Subcutaneous abdominal adipose tissue (tissue), 5 donors: ENCODE results near the gene HMCN2.

Experiments used
- H3K27ac ChIP-seq: one replicate; pipeline ENCODE4 v1.7.0; 2013; ENCODE audit warnings: low read depth, mild to moderate bottlenecking, inconsistent platforms, low read length, moderate library complexity
- H3K27me3 ChIP-seq, 5 donors: one replicate each; pipeline ENCODE4 v1.7.0; 2013; ENCODE audit warnings: low read length in 5 of 5, inconsistent platforms in 1 of 5; ENCODE audit not compliant: control insufficient read depth in 5 of 5, insufficient read depth in 4 of 5
- H3K36me3 ChIP-seq, 5 donors: one replicate each; pipeline ENCODE4 v1.7.0; 2013; ENCODE audit warnings: low read length in 5 of 5; ENCODE audit not compliant: control insufficient read depth in 5 of 5, insufficient read depth in 5 of 5
- H3K4me1 ChIP-seq, 5 donors: one replicate each; pipeline ENCODE4 v1.7.0; 2013; ENCODE audit warnings: low read length in 5 of 5, mild to moderate bottlenecking in 3 of 5, moderate library complexity in 1 of 5; ENCODE audit not compliant: control insufficient read depth in 5 of 5, insufficient read depth in 5 of 5
- H3K4me3 ChIP-seq, 5 donors: one replicate each; pipeline ENCODE4 v1.7.0; 2013; ENCODE audit warnings: low read length in 5 of 5, low read depth in 1 of 5
- H3K9ac ChIP-seq, 5 donors: one replicate each; pipeline ENCODE4 v1.7.0; 2013; ENCODE audit warnings: low read length in 5 of 5, mild to moderate bottlenecking in 4 of 5, moderate library complexity in 3 of 5
- H3K9me3 ChIP-seq, 5 donors: one replicate each; pipeline ENCODE4 v1.7.0; 2013; ENCODE audit warnings: low read length in 5 of 5; ENCODE audit not compliant: control insufficient read depth in 5 of 5
- donor health status: healthy.
- donor health status: healthy.
- donor health status: healthy.
- donor health status: healthy.
- donor health status: healthy.

HMCN2 gene

GRCh38 chr9:130382636-130383349, 117.2 kb downstream of the HMCN2 start:
- no peak overlapping the region for H3K9ac ChIP-seq
- H3K36me3 ChIP-seq = no peaks in the 10 kb centered on the region
- H3K27ac ChIP-seq = no peak overlapping the region
- H3K4me1 ChIP-seq = no peaks in the 10 kb centered on the region
- H3K9me3 ChIP-seq = no peaks in the 10 kb centered on the region
- H3K27me3 ChIP-seq = peaks cover 0 to 12% (median 10%) of the 10 kb centered on the region in 5 donors
- no peak overlapping the region for H3K4me3 ChIP-seq

DNA sequence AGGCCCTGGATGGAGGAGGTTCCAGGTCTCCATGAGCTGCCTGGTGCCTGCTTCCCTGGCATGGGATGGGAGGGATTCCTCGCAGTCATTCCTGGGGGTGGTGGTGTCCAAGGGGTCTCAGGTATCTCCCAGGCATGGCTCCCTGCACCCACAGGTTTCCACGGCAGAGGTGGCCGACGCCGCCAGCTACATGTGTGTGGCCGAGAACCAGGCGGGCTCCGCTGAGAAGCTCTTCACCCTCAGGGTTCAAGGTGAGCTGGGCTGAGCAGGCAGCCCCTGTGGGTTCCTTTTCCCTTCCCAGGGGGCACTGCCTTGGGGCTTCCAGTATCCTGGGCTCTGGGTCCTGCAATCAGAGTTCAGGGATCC, 117.8 kb downstream of the HMCN2 start:
- Histone ChIP-seq H3K27ac (no peak overlapping the region), H3K4me3 (no peak overlapping the region), H3K4me1 (no peaks in the 10 kb centered on the region), H3K36me3 (no peaks in the 10 kb centered on the region), H3K27me3 (peaks cover 0 to 12% (median 10%) of the 10 kb centered on the region in 5 donors), H3K9ac (no peak overlapping the region), H3K9me3 (no peaks in the 10 kb centered on the region)

- peaks cover 0 to 12% (median 7%) of the 10 kb centered on the region in 5 donors for H3K27me3 ChIP-seq
- no peak overlapping the region for H3K4me3 ChIP-seq
- no peak overlapping the region for H3K27ac ChIP-seq
- no peak overlapping the region for H3K9ac ChIP-seq
- H3K9me3 ChIP-seq = no peaks in the 10 kb centered on the region
- no peaks in the 10 kb centered on the region for H3K4me1 ChIP-seq
- no peaks in the 10 kb centered on the region for H3K36me3 ChIP-seq
Measured at GRCh38 chr9:130383979-130384676, 118.6 kb downstream of the HMCN2 start.

- Histone ChIP-seq H3K27ac (no peak overlapping the region), H3K9me3 (no peaks in the 10 kb centered on the region), H3K4me1 (no peaks in the 10 kb centered on the region), H3K9ac (no peak overlapping the region), H3K27me3 (peaks cover 0 to 10% (median 2%) of the 10 kb centered on the region in 5 donors), H3K36me3 (no peaks in the 10 kb centered on the region), H3K4me3 (no peak overlapping the region)
Measured at GRCh38 chr9:130385257-130385656, 119.7 kb downstream of the HMCN2 start.

DNA sequence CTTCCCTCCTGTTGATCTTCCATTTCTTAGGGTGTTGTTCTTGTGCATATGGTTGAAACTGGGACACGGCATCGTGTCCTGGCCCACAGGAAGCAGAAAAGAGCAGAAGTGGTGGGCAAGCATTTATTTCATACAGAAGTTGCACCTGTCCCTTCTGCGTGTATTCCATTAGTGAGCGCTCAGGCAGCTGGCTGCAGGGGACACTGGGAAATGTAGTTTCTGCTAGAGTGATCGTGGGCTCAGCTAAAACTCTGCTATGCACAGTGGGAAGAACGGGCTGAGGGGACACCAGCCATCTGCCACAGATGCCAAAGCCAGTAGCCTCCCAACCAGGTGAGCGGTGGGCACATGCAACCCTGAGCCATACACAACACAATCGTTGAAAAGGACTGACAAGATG, 121.8 kb downstream of the HMCN2 start:
- no peaks in the 10 kb centered on the region for H3K9me3 ChIP-seq
- no peak overlapping the region for H3K4me3 ChIP-seq
- H3K36me3 ChIP-seq = no peaks in the 10 kb centered on the region
- peaks cover 0 to 10% (median 2%) of the 10 kb centered on the region in 5 donors for H3K27me3 ChIP-seq
- no peak overlapping the region for H3K9ac ChIP-seq
- H3K27ac ChIP-seq = no peak overlapping the region
- H3K4me1 ChIP-seq = no peaks in the 10 kb centered on the region

- Histone ChIP-seq H3K27me3 (peaks cover 0 to 10% (median 2%) of the 10 kb centered on the region in 5 donors), H3K4me1 (no peaks in the 10 kb centered on the region), H3K9me3 (no peaks in the 10 kb centered on the region), H3K36me3 (no peaks in the 10 kb centered on the region), H3K4me3 (no peak overlapping the region), H3K9ac (no peak overlapping the region), H3K27ac (no peak overlapping the region)
Measured at GRCh38 chr9:130387905-130388304, 122.3 kb downstream of the HMCN2 start.

- Histone ChIP-seq H3K27ac (no peak overlapping the region), H3K4me3 (no peak overlapping the region), H3K9ac (no peak overlapping the region), H3K4me1 (no peaks in the 10 kb centered on the region), H3K36me3 (peaks cover 0 to 2% (median 0%) of the 10 kb centered on the region in 5 donors), H3K27me3 (peaks cover 0 to 6% (median 0%) of the 10 kb centered on the region in 5 donors), H3K9me3 (no peaks in the 10 kb centered on the region)
Measured at GRCh38 chr9:130390390-130390789, 124.8 kb downstream of the HMCN2 start.

DNA sequence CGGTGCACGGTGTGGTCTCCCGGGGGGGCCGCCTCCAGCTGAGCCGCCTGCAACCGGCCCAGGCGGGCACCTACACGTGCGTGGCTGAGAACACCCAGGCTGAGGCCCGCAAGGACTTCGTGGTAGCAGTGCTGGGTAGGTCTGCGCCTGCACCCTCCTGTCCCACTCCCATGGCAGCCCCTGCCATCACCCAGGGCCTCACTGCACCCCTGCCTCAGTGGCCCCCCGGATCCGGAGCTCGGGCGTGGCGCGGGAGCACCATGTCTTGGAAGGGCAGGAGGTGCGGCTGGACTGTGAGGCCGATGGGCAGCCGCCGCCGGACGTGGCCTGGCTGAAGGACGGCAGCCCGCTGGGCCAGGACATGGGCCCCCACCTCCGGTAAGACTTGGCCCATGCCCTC, 125.4 kb downstream of the HMCN2 start:
- Histone ChIP-seq H3K36me3 (peaks cover 0 to 3% (median 0%) of the 10 kb centered on the region in 5 donors), H3K9ac (no peak overlapping the region), H3K4me1 (no peaks in the 10 kb centered on the region), H3K9me3 (no peaks in the 10 kb centered on the region), H3K27me3 (peaks cover 0 to 6% (median 0%) of the 10 kb centered on the region in 5 donors), H3K27ac (no peak overlapping the region), H3K4me3 (no peak overlapping the region)

DNA sequence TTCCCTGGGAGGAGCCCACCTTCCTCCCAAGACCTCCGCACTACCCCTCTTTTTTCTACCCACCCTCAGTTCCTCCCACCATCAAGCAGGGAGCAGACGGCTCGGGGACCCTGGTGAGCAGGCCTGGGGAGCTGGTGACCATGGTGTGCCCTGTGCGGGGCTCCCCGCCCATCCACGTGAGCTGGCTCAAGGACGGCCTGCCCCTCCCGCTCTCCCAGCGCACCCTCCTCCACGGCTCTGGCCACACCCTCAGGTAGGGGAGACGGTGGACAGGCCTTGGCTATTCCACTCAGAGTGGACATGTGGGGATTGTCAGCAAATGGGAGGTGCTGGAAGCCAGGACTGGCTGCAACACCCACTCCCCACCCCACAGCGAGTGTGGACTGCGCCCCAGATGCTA, 126.3 kb downstream of the HMCN2 start:
- Histone ChIP-seq H3K4me1 (no peaks in the 10 kb centered on the region), H3K36me3 (peaks cover 0 to 3% (median 0%) of the 10 kb centered on the region in 5 donors), H3K9ac (no peak overlapping the region), H3K9me3 (no peaks in the 10 kb centered on the region), H3K27me3 (peaks cover 0 to 6% (median 0%) of the 10 kb centered on the region in 5 donors), H3K4me3 (no peak overlapping the region), H3K27ac (no peak overlapping the region)

GRCh38 chr9:130393681-130394071, 128.1 kb downstream of the HMCN2 start:
- no peak overlapping the region for H3K4me3 ChIP-seq
- no peaks in the 10 kb centered on the region for H3K9me3 ChIP-seq
- H3K27ac ChIP-seq = no peak overlapping the region
- no peaks in the 10 kb centered on the region for H3K4me1 ChIP-seq
- H3K9ac ChIP-seq = no peak overlapping the region
- H3K27me3 ChIP-seq = peaks cover 0 to 6% (median 0%) of the 10 kb centered on the region in 5 donors
- peaks cover 0 to 3% (median 0%) of the 10 kb centered on the region in 5 donors for H3K36me3 ChIP-seq
